Measurements from ENCODE around the gene ETNK1.
"Not testable (repeated sequence)": the region's sequence is repeated elsewhere in the genome, so short reads cannot be mapped to it uniquely, and the experiment has no call there.

ETNK1 gene, protein sequence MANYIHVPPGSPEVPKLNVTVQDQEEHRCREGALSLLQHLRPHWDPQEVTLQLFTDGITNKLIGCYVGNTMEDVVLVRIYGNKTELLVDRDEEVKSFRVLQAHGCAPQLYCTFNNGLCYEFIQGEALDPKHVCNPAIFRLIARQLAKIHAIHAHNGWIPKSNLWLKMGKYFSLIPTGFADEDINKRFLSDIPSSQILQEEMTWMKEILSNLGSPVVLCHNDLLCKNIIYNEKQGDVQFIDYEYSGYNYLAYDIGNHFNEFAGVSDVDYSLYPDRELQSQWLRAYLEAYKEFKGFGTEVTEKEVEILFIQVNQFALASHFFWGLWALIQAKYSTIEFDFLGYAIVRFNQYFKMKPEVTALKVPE

DNA sequence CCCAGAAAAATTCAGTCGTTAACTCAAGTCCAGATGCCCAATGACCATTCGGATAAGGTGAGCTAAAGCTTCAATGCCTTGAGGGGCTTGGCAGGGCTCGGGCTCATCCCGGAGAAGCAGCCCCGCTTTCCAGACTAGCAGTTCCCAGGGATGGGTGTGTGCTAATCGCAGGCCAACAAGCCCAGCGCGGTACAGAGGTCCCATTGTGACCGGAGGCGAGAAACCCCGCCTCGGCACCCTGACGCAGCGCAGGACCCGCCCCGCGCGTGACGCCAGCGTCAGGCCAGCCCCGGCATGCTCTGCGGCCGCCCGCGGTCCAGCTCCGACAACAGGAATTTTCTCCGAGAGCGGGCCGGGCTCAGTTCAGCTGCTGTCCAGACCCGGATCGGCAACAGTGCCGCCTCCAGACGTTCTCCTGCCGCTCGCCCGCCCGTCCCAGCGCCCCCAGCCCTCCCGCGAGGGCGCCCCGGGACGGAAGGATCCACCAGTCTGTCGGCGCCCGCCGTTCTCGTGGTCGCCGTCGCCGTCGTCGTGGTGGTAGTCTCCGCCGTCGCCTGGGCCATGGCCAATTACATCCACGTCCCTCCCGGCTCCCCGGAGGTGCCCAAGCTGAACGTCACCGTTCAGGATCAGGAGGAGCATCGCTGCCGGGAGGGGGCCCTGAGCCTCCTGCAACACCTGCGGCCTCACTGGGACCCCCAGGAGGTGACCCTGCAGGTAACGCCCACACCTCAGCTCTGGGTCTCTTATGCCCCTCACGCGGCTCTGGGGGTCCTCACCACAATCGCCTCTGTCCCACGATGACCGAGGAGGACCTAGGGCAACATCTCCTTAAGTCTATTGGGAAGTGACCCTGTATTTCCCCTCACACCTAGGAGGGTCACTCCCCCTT, at the start of gene ETNK1:
TSS of gene ETNK1 (plus strand) at position 302 of the 892 bp plus-strand sequence. CDS start at position 562, 260 bp downstream.
- DNase-seq (ENCODE audit: low read depth), result peak; percentile 72

DNA sequence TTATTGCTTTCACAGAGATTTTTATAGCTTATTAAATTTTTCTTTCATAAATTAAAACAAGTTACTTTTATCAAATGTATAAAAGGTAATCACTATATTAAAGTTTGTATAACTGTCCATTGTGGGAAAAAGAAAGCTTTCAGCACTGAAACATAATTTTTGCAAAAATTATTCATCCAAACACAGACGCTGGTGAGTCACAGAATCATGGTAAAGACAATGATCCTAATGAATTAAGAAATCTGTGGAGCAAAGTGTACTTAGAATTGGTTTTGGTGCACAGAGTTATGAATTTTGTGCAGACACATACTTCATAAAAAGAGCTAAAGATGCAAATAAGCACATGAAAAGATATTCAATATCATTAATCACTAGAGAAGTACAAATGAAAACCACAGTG, 48.9 kb upstream of the ETNK1 start:
- DNase-seq (ENCODE audit: low read depth), result no peak

DNA sequence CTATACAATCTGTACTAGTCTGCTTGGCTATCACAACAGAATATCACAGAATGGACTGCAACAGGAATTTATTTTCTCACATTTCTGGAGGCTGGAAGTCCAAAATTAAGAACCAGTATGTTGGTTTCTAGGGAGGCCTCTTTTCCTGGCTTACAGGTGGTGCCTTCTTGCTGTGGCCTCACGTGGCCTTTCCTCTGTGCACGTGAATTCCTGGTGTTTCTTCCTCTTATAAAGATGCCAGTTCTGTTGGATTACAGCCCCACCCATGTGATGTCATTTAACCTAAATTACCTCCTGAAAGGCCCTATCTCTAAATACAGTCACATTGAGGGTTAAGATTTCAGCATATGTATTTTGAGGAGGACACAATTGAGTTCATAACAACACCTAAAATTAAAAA, 48.5 kb upstream of the ETNK1 start:
- no peak for DNase-seq (ENCODE audit: low read depth)

DNA sequence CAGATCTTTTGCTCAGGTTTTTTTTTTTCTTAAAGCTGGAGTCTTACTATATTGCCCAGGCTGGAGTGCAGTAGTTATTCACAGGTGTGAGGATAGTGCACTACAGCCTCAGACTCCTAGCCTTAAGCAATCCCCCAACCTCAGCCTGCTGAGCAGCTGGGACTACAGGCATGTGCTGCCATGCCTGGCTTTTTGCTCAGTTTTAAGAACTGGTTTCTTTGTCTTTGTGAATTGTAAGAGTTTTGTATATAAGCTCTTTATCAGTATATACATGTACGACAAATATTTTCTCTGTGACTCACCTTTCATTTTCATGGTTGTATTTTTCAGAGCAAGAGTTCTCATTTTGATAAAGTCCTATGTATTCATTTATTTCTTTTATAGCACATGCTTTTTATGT, 47.3 kb upstream of the ETNK1 start:
- DNase-seq (ENCODE audit: low read depth), result no peak

DNA sequence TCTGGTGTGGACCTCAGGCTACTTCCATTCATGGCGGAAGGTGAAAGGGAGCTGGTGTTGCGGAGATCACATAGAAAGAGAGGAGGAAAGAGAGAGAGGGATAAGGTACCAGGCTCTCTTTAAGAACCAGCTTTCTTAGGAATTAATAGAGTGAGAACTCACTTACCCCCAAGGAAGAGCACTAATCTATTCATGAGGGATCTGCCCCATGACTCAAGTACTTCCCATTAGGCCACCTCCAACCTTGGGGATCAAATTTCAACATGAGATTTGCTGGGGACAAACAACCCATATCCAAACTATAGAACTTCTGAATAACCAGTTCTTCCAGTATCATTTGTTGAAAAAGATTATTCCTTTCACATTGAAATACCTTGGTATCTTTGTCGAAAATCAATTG, 46.6 kb upstream of the ETNK1 start:
- DNase-seq (ENCODE audit: low read depth), result no peak

DNA sequence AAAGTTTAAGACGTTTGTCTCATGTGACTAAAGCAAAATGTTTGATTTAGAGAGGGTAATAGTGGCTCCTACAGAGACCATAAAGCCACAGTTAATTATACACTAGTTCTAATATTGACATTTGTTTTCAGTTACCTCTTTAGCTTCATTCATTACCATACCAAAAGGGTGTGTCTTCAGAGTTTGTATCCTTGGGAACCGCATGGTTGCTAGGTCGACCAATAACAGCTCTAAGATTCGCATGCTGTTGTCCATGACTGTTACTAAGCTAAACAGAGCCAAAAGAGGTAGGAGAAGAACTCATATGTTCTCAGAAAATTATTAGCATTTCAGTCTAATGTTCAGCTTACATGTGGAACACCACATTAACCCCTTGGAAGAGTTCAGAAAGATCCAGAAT, 36.2 kb upstream of the ETNK1 start:
- DNase-seq (ENCODE audit: low read depth), result no peak

DNA sequence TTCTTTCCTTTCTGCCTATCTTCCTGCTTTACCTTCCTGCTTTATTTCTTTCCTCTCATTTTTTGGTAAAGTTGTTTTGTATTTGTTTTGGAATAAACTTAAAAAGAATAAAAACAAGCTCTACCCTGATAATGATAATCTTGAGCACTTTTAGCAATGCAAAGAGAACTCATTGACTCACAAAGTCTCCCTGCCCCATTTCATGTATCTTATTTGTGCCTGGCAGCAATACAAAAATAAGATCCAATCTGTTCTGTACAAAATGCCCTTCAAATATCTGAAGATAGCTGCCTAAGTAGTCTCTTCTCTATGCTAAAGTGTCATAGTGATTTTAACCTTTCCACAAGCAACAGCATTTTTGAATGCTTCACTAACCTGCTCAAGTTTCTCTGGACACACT, 31.1 kb upstream of the ETNK1 start:
- DNase-seq (ENCODE audit: low read depth), result no peak

DNA sequence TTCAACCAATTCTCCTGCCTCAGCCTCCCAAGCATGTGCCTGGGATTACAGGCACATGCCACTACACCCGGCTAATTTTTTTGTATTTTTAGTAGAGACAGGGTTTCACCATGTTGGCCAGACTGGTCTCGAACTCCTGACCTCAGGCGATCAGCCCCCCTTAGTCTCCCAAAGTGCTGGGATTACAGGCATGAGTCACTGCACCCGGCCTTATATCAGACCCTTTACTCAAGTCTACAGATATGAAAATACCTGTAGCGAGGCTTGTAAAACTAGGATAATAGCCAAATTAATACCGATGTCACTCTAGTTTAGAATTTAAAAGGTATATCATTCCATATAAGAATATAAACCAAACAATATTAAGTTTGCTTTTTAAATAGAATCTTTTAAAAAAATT, 27.4 kb upstream of the ETNK1 start:
- DNase-seq (ENCODE audit: low read depth), result not testable (repeated sequence)

DNA sequence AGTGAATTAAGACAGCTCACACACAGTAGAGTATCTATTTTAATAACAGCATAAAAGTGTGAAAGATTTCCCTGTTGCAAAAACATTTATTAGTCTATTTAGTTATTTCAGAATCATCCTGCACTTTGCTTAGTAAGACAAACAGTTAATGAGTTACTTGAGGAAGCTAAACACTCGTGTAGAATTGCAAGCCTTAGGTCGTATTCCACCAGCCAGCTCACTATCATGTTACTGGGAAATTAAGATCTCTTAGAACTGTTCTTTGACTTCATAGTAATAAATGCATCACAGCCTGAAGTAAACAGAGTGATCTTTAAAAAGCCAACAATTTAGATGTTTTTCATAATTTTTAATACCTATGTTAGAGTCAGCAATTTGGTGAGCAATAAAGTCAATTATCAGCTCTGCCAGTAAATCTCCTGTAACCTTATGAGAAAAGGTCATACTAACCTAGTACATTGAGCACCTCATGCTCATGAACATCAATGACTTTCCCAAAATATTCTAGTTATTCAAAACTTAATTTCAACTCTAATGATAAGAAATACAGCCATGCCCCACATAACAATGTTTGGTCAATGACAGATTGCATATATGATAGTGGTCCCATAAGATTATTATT, 26.7 kb upstream of the ETNK1 start:
- no peak for DNase-seq (ENCODE audit: low read depth)

DNA sequence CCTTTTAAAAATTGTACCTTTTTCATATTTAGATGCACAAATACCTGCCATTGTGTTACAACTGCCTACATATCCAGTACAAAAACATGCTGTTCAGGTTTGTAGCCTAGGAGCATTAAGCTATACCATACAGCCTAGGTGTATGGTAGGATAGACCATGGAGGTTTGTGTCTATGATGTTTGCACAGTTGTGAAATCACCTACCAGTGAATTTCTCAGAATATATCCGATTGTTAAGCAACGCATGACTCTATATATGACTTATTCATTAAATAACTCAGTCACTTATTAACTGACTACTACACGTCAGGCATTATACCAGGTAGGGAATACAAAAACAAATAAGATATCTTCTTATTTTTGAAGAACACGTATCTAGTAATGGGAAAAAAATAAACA, 26.2 kb upstream of the ETNK1 start:
- DNase-seq (ENCODE audit: low read depth), result no peak

DNA sequence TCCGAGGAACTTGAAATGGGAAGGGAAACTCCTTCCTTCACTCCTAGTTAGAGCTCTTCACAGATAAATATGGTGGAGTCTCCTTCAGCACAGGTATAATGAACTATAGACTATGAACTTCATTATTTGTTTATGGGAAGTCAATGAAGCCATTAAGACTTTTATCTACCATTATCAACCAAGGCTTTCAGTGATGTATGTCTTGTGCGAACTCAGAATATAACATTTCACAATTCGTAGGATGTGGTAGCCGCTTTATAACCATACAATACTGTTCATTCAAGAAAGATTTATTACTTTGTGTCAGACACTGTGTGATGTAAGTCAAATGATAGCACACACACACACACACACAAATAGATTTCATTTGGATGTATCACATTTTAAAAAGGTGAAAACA, 24.8 kb upstream of the ETNK1 start:
- no peak for DNase-seq (ENCODE audit: low read depth)

DNA sequence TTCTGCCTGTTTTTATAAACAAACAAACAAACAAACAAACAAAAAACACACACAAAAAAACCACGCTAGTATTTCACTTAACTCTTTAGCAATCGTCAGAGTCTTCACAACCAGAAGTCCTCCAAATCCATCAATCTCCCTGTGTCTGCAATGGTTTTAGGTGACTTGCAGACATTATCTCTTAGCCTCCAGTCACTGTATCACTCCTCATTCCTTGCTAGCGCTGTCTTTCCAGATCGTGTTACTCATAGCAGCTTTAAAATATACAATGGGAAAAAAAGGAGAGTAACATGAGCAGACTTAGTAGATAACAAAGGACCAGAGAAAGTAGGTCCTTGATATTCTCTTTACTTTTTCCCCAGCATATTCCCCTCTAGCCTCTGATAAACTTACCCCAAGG, 15.5 kb upstream of the ETNK1 start:
- DNase-seq (ENCODE audit: low read depth), result no peak

DNA sequence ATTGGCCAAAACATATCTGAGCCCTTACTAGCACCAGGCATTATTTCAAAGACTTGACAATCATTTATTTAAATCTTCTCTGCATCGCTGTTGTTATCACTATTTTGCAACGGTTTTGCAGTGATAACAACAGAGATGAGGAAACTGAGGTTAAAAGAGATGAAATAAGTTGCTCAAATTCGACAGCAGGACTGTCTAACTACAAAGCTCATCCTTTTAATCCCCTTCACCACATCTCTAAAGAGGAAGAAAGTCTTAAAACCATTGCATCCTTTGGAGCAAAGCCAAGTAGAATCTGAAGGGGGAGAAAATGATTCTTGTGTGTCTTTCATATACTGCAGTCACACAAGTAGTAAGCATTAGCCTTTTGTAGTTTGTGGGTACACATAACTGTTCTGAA, 14.8 kb upstream of the ETNK1 start:
- DNase-seq (ENCODE audit: low read depth), result no peak

DNA sequence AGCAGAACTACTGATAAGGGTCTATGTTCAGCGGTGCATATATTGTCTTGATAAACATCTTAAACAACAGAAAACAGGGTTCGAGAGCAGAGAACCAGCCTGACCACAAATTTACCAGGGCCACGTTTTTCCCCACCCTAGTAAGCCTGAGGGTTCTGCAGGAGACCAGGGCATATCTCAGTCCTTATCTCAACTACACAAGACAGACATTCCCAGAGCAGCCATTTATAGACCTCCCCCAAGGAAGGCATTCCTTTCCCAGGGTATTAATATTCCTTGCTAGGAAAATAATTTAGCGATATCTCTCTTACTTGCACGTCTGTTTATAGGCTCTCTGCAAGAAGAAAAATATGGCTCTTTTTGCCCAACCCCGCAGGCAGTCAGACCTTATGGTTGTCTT, 12.1 kb upstream of the ETNK1 start:
- not testable (repeated sequence) for DNase-seq (ENCODE audit: low read depth)

DNA sequence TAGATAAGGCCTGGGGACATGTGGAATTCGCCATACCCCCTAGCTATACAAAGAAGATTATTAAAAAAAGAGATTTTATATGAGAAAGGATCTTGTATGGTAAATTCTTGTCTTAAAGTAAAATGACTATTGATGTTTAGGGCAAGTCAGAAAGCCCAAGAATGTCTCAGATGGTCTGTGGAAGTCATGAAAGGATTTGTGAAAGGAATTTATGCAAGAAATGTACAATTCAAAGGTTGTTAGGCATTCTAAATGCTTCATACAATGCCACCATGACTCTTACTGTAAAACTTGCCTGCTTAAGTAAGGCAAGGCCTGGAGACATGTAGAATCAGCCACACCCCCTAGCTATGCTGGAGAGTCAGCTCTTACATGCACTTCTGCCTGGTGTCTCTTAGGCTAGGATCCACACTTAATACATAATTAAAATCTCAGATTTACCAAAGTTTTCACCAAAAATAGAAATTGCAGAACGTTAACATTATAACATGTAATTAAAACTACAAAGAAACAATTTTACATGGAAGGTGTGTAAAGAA, 8.9 kb upstream of the ETNK1 start:
- no peak for DNase-seq (ENCODE audit: low read depth)

DNA sequence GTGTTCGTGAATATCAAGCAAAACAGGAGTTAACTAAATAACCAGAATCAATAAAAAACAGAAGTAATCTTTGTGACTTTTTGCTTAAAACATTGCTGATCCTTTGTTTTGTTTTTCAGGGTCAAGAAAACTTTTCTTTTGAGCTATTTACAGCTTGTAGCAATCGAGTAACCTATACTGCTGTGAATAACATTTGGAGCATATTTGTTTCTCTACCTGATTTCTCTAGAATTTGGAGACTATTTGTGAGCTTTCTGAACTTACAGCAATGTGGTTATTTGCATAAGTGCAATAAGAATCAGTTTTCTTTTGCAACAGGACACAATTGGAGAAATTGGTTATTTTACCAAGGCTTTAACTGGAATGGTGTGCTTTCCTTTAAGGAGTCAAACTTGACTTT, 7.3 kb upstream of the ETNK1 start:
- DNase-seq (ENCODE audit: low read depth), result no peak

DNA sequence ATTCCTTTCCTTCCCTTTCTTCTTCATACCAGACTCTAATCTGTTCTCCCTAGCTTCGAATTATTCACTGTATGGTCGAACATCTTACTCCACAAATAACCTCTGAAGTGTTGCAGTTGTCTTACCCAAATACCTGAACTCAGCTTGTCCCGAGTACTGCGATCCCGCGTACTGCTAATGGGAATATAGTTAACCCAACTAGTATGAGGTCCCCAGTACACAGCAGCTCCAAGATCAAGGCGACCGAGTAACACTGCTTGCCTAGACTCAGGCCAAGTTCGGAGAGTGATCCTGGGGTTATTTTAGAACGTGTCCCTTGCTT, 462 bp upstream of the ETNK1 start:
- DNase-seq (ENCODE audit: low read depth), result no peak

DNA sequence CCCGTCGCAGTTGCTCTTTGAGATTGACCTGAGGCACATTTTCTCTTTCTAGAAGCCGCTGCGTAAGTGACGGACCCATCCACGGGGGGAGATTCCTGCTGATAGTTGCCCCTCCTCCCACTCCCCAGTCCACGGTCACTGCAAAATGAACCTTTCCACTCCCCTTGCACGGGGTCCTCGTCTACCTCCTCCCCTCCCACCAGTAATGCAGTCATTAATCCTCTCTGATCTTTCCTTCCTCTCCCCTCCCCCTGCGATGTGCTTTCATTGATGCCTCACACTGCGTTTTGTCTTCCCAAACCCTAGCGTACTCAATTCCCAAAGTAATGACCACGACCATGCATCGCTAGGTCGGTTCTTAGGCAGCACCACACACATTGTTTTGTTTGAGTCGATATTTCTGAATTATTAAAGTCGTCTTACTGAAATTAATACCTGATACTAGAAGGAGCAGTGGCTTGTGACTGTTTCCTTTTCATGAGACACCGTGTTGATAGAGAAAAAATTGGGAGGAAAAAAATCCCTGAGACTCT, 857 bp downstream of the ETNK1 start:
- DNase-seq (ENCODE audit: low read depth), result peak; percentile 11

DNA sequence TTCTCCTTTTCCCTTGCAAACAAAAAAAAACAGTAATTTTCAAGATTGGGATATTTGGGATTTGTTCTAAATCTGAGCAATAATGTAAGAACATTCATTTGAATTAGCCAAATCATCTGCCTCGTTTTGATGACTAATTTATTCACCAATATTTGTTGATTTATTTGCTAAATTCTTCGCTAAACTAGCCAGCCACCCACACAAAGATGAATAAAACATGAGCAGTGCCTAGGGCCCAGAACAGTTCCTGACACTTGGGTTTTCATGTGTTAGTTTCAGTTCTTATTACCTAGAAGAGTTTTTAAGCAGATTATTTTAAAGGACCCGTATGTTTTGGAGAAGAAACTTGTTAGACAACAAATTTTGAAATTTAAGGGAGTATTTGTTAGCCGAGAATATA, 1.4 kb downstream of the ETNK1 start:
- peak; percentile 3 for DNase-seq (ENCODE audit: low read depth)

DNA sequence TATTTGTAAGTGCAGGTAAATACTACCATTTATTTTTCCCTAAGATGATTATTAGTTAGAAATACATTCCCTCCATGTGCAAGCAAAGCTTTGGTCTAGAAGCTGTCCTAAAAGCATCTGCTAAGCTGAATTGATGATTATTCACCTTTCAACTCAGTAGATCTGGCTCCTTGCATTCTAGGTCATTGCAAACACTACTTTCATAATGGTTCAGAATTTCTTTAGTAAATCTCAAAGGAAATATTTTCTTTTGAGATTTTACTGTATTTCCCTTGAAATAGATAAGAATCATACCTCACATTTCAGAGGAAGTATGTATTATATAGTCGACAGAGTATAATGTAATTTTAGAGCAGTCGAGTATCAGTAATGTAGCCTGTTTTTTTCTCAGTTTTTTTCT, 2.4 kb downstream of the ETNK1 start:
- no peak for DNase-seq (ENCODE audit: low read depth)

DNA sequence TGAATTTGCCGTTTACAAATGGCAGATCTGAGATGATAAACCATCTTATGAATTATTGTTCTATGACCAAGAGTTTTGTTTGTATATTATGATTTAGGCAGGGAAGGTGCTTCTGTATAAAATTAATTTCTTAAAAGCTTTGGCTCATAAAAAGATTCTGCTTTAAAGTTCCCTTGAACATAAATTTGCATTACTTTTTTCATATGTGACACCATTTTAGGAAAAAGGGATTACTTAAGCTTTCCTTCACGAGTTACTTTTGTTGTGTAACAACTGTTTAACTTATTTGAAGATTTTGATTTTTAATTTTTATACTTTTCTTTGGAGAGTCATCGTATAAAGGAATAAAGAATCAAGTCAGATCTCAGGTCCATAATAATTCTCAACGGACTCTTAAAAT, 3.3 kb downstream of the ETNK1 start:
- no peak for DNase-seq (ENCODE audit: low read depth)

DNA sequence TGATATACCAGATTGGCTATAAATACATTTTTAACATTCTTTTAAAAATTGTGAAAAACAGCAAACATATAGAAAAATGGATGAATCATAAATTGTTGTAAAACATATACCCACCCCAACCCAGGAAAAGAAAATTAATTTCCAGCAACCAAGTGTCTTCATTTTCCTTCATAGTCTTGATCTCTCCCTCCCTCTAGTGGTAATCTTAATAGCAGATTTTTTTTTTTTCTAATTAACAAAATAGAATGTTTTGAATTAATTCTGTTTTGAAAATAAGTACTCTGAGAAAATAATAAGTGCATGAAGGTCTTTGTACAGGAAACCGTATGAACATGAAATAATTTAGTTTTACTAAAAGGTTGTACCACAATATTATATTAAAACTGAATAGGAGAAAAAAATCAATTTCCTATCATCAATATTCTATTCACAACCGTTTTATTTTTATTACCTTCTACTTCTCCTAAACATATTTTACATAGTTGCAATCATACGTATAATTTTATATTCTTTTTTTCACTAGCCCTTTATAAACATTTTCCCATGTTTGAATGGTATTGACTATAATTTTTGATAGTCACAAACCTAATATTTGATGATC, 7.0 kb downstream of the ETNK1 start:
- DNase-seq (ENCODE audit: low read depth), result no peak
